22Rv1 (cell line): Measurements from ENCODE around the gene TIMM23.

Source experiments
- ZFX ChIP-seq: fragments of 450-650 bp; IDR thresholded peaks from 2 replicates; pipeline ENCODE4 v1.6.1; 2017; ENCODE audit warnings: antibody characterized with exemption, borderline replicate concordance
- TF ChIP-seq, protein P1 (sequence below): fragments of 450-650 bp; IDR thresholded peaks from 2 replicates; pipeline ENCODE4 v1.5.1; 2017; ENCODE audit warnings: mild to moderate bottlenecking

DNA sequence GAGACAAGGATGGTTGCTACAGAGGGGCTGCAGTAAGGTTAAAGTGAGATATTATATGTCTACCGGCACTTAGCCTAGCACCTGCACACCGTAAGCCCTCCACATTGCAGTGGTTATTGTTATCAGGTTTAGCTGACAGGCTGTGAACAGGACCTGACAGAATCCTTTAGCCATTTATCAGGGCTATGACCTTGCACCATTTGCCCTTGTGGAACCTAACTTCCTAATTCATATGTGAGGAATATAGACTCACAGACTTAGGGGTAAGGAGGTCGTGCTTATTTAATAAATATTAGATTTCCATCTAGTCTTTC is 48.0 kb downstream of the TIMM23 start:
- TF ChIP-seq, protein P1, sequence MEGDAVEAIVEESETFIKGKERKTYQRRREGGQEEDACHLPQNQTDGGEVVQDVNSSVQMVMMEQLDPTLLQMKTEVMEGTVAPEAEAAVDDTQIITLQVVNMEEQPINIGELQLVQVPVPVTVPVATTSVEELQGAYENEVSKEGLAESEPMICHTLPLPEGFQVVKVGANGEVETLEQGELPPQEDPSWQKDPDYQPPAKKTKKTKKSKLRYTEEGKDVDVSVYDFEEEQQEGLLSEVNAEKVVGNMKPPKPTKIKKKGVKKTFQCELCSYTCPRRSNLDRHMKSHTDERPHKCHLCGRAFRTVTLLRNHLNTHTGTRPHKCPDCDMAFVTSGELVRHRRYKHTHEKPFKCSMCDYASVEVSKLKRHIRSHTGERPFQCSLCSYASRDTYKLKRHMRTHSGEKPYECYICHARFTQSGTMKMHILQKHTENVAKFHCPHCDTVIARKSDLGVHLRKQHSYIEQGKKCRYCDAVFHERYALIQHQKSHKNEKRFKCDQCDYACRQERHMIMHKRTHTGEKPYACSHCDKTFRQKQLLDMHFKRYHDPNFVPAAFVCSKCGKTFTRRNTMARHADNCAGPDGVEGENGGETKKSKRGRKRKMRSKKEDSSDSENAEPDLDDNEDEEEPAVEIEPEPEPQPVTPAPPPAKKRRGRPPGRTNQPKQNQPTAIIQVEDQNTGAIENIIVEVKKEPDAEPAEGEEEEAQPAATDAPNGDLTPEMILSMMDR = no peak
- TF ChIP-seq ZFX = no peak
